HG03342 (cell line): ENCODE measurements around the gene ISYNA1.
A peak's percentile ranks its signal among the peaks of the same experiment; 100 is the strongest.

Experiments
- ATAC-seq: cut with Tn5 transposase; IDR thresholded peaks from one replicate; pipeline ENCODE4 v1.9.1; 2021; ENCODE audit warnings: mild to moderate bottlenecking, moderate library complexity; ENCODE audit not compliant: unreplicated experiment

The ISYNA1 gene

DNA sequence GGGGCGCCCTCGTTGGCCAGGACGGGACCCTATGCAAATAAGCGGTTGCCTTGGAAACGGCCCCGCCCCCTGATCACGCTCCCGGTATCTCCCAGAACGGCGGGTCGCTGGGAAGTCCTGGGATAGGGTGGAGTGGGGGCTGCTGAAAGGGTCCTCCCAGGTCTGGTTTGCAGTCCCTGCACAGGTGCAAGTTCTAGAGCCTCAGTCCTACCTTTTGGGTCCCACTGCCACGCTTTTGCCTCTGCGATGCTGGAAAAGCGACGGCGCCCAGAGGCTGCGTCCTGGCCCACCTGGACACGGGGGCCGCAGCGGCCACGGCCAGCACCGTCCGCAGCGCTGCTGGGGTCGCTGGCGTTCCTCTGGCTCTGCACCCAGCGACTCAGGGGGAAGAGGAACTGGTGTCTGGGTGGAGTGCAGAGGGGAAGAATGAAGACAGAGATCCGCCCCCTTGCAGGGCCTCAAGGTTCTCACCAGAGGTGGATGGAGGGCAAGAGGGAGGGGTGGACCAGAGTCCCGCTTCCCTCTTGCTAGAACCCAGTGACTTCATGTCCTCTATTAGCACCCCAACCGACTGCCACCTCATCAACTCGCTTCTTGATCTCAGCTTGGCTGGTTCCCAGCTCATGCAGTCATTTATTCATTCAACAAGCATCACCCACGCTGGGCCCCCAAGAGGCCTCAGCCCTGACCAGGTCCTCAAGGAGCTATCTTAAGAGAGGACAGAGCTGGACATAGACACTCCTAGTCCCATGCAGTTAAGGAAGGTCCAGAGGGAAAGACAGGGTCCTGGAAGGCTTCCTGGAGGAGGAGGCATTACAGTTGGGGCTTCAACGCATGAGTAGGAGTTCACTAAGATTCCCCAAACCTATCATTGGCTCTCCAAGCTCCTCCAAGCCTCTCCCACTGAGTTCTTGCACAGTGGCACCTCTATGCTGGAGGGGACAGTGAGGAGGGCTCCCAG, 40.4 kb downstream of the ISYNA1 start, which contains the start of gene LRRC25:
TSS of gene LRRC25 (minus strand) at position 381 of the 961 bp plus-strand sequence. CDS start 659 bp downstream, outside the sequence.
- no peak for ATAC-seq

DNA sequence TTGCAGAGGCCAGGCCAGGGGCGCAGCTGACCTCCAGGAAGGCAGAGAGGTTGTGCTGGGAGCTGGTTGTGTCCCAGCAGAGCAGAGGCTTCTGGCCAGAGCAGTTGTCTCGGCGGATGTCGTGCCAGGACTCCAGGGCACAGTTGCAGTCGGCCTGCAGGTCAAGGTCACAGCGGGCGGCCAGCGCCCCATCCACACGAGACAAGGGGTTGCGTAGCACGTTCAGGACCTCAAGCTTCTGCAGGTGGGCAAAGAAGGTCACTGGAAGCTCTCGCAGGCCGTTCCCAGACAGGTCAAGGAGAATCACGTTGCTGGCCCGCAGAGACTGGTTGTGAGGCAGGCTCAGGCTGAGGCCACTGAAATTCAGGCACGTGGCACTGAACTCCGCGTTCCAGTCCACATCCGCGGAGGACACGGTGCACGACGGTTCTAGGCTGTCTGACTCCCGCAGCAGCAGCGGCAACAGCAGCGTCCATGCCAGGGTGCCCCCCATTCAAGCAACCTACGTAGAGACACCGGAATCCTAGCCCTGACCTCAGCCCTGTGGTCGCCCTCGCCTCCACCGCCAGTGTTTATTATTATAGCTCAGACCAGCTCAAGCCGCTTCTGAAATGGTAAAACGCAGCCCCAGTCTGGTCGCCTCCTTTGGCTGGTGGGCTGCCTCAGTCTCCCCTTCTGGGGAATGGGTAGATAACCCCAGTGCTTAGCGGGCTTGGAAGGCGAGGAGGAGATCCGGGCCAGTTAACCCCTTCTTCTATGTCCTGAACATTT, 41.3 kb downstream of the ISYNA1 start:
- ATAC-seq: no peak

DNA sequence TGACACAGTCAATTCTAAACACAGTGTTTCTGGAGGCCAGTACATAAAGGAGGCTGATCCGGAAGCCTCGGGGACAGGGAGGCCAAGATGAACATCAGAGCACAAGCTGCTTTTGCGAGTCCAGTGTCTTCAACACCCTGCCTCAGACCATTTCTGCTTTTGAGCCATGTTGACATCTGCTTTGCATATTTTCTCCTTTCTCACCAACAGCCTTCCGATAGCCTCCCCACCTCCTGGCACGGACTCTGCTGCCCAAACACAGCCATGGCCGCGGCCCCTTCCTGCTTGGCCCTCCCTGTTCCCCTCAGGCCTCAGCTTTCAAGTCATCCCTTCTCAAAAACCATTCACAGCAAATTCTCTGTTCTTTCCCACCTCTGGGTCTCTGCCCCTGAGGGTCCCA, 44.1 kb downstream of the ISYNA1 start:
- ATAC-seq: no peak

DNA sequence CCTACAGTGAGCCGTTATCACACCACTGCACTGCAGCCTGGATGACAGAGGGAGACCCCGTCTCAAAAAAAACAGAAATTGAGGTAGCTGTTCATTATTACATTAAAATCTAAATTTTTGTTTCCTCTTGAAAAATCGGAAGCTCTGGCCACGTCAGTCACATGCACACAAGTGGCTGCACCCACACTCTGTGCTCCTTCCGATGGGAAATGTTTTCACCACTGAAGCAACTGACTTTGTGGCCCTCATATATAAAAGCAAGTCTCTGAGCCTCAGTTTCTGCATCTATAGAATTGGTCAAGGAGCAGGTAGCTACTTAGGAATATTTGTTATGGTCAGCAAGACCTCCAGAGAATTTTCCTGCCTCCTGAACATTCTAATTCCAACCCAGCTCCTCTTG, 45.0 kb downstream of the ISYNA1 start:
- no peak for ATAC-seq

DNA sequence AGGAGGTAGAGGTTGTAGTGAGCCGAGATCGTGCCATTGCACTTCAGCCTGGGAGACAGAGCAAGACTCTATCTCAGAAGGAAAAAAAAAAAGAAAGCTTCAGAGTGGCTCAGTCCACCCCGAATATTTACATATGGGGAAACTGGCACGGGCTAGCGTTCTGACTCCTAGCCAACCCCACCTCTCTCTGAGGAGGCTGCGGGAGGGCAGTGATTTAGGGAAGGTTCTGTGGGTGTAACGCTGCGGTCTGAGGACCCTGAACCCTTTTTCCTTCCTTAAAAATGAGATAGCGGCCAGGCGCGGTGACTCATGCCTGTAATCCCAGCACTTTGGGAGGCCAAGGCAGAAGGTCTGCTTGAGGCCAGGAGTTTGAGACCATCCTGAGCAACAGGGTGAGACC, 45.5 kb downstream of the ISYNA1 start:
- no peak for ATAC-seq

DNA sequence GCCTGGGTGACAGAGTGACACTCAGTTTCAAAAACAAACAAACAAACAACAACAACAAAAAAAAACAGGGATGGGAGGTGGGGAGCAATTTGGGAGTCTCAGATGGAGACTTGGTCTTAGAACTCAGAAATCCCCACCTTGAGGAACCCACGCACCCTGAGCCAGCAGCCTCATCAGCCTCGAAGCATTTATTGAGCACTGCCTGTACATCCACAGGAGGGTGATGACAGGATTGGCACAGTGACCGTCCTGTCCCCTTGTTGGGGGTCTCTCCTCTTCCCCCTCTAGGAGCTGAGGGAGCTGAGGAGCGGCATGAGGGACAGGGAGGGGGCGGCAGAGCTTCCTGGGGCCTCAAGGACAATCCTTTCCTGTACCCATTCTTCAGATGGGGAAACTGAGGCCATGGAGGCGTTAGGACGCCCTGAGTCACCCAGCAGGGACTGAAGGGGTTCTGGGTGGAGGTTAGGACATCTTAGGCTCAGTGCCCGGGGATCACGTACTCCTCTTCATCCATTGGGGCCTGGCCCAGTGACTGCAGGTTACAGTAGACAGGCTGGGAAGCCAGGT, 46.3 kb downstream of the ISYNA1 start:
- ATAC-seq: no peak

DNA sequence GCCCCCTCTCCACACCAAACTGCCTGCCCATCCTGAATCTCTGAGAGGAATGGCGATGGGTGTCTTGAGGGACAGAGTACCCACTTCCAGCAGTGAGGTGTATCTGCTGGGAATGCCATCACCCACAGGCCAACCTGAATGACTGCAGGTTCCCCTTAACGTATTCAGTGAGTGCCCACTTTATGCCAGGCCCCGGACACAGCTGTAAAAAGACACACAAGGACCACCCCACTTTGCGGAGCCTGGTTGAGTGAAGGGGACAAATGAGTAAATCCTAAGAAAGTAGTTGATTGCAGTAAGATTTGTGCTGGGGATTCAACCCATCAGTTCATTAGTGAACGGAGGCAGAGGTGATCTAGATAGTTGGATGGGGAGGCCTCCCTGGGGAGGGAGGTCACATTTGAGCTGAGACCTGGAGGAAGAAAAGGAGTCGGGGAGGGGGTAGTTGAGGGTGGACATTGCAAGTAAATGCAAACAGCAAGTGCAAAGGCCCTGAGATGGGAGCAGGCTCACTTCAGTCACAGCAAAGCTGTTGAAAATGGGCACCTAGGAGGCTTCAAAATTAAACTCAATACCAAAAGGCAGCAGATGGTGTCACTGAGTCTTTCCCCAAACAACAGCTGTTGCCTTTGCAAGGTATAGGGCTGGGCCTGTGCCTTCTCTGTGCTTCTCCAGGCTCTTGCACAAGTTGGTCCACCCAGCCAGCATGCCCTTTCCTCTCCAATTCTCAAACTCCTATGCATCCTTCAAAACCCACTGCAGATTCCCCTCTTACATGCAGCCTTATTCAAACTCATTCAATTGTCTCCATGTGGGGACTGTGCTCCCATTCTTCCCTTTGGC, 47.6 kb downstream of the ISYNA1 start:
- no peak for ATAC-seq

DNA sequence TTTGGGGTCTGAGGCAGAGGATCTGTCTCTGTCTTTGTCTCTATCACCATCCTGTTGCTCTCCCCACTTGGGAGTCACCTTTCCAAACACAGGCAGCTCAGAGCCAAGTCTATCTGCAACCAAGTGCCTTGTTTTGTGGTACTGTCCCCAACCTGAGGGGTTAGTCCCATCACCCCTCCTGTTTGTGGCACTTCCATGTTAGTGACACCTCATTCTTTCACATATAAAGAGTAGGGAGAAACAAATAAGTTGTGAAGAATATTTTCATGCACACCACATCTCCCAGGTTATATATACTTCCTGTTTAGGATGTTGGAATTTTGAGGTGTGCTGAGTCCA, 48.2 kb downstream of the ISYNA1 start:
- ATAC-seq: no peak

DNA sequence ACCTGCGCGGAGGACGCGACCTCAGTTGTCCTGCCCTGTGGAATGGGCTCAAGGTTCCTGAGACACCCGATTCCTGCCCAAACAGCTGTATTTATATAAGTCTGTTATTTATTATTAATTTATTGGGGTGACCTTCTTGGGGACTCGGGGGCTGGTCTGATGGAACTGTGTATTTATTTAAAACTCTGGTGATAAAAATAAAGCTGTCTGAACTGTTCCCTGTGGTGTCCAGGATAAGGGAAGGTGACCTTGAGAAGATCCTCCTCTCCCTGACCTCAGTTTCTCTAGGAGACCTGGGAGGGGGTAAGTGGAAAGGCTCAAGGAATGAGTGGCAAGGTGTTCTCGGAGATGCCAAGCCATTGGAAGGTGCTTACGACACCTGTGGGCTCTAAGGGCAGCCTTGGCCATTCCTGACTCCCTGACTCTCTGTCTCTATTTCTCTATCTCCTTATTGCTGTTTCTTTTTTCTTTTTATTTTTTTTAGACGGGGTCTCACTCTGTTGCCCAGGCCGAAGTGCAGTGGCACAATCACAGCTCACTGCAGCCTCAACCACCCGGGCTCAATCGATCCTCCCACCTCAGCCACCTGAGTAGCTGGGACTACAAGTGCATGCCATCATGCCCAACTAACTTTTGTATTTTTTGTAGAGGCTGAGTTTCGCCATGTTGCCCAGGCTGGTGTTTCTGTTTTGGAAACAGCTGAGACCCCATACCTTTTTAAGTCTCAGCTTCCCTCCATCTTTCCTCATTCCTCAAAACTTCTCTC, 48.8 kb downstream of the ISYNA1 start:
- no peak for ATAC-seq

DNA sequence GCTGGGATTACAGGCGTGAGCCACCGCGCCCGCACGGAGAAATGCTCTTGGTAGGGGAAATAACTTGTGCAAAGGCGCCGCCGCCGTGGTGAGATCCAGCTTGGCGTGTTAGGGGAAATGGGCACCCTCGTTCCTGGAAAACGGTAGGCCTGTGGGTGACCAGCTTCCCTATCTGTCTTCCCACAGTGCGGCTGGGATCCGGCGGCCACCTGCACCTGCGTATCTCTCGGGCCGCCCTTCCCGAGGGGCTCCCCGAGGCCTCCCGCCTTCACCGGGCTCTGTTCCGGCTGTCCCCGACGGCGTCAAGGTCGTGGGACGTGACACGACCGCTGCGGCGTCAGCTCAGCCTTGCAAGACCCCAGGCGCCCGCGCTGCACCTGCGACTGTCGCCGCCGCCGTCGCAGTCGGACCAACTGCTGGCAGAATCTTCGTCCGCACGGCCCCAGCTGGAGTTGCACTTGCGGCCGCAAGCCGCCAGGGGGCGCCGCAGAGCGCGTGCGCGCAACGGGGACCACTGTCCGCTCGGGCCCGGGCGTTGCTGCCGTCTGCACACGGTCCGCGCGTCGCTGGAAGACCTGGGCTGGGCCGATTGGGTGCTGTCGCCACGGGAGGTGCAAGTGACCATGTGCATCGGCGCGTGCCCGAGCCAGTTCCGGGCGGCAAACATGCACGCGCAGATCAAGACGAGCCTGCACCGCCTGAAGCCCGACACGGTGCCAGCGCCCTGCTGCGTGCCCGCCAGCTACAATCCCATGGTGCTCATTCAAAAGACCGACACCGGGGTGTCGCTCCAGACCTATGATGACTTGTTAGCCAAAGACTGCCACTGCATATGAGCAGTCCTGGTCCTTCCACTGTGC, 49.6 kb downstream of the ISYNA1 start:
- peak; percentile 60 for ATAC-seq

DNA sequence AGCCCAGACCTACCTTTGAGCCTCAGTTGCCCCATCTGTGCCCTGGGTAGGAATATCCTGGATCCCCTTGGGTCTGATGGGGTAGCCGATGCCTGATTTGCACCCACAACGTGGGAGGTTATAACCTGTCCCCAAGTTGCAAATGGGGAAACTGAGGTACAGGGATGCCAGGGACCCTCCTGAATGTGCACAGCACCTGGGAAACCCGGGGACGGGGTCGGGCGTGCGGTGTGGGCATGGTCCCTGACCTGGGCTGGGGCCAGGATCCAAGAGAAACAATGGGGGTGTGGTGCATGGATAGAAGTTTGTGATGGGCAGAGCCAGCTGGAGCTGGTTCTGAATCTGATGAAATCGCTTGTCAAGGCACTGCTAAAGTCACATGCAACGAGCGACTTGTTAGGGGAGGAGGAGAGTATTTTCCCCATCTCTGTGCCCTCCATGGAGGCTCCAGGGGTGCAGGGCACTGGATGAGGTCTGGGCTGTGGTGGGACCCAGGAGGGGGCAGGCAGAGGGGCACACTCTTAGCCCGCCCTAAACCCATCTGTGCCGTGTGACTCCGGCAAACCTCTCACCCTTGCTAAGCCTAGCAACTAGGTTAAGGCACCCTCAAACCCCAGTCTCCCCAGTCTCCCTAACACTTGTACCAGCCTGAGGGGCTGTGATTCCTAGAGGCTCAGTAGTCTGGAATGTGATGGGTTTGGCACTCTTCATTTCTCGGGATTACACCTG, 51.2 kb downstream of the ISYNA1 start:
- ATAC-seq: no peak

DNA sequence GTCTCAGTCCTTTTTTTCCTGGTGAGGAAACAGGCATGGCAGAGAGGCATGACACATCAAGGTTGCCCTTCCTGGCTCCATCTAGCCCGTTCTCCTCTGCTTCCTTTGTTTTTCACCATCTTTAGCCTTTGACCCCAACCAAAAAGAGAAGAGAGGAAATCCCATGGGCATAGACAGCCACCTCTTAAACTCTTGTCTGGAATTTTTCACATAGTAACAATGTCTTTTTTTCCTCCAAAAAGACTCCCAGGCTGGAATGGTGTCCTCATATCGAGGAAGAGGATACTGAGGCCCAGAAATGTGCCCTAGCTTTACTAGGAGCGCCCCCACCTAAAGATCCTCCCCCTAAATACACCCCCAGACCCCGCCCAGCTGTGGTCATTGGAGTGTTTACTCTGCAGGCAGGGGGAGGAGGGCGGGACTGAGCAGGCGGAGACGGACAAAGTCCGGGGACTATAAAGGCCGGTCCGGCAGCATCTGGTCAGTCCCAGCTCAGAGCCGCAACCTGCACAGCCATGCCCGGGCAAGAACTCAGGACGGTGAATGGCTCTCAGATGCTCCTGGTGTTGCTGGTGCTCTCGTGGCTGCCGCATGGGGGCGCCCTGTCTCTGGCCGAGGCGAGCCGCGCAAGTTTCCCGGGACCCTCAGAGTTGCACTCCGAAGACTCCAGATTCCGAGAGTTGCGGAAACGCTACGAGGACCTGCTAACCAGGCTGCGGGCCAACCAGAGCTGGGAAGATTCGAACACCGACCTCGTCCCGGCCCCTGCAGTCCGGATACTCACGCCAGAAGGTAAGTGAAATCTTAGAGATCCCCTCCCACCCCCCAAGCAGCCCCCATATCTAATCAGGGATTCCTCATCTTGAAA, 52.0 kb downstream of the ISYNA1 start, which contains the start of gene GDF15:
TSS of gene GDF15 (plus strand) at position 484 of the 868 bp plus-strand sequence. CDS start at position 516, 32 bp downstream.
- ATAC-seq: no peak

DNA sequence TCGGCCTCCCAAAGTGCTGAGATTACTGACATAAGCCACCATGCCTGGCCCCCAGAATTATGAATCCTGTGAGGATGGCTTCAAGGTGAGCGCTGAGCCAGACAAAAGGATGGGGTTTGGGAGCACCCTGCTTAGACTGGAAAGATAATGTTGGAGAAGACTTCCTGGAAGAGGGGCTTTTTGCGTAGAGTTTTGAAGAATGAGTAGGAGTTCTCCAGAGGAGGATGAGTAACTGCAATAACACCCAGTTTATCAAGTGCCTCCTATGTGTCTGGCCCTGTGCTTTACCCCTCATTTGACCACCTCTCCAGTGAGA, 52.6 kb downstream of the ISYNA1 start:
- no peak for ATAC-seq

DNA sequence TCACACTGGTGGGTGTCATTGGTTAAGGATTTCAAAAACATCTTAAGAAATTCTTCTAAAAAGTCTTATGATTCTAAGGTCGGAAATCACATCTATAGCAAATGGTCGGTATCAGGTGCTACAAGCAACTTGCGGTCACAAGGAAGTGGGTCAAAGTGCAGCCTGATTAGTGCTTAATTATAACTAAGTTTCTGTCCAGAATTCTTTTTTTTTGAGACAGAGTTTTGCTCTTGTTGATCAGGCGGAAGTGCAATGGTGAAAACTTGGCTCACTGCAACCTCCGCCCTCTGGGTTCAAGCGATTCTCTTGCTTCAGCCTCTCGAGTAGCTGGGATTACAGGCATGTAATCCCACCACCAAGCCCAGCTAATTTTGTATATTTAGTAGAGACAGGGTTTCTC, 53.2 kb downstream of the ISYNA1 start:
- no peak for ATAC-seq
